Activated CD8-positive, alpha-beta memory T cell treated with anti-CD3 and anti-CD28 coated beads, Interleukin-2, amount 50 U/mL, for 1 hour (primary cell): ENCODE measurements around the gene LRRC17.
"Not testable (repeated sequence)": the region's sequence is repeated elsewhere in the genome, so short reads cannot be mapped to it uniquely, and the experiment has no call there.

ENCODE experiments used
- DNase-seq: peaks from one replicate; pipeline ENCODE4 v3.0.0-alpha.2; 2020; ENCODE audit errors: extremely low read depth

LRRC17 gene

DNA sequence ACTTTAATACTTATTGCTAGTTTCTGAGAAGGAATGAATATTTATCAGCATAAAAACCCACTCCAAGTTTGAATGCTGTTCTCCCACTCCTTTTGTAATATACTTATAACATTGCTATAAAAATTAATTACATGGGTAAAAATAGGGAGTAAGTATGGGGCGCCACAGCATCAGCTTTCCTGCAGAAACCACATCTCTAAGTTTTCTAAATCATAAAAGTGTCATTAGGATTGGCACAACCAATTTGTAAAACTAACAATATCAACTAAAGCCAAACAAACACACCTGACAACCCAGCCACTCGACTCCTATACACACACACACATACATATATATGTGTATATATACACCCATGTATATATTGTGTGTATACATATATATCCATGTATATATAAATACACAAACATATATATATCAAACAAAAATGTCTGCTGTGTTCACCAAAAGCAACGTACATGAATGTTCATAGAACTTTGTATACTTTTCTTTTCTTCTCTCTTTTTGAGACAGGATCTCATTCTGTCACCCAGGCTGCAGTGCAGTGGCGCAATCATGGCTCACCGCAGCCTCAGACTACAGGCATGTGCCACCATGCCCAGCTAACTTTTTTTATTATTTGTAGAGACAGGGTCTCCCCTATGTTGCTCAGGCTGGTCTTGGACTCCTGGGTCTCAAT lies 14.8 kb upstream of the LRRC17 start:
- no peak for DNase-seq

DNA sequence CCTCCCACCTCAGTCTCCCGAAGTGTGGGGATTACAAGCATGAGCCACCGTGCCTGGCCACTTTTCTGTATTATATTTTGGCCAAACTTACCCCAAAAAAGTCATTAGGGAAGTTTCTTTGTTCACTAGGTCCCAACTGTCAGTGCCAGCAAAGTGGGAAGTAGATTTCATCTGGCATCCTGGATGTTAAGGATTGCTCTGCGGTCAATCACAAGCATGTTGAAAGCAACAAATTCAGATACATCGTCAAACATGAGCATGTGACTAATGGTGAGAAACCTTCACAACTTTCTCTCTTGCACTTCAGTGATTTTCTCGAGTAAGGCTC lies 14.3 kb upstream of the LRRC17 start:
- no peak for DNase-seq

DNA sequence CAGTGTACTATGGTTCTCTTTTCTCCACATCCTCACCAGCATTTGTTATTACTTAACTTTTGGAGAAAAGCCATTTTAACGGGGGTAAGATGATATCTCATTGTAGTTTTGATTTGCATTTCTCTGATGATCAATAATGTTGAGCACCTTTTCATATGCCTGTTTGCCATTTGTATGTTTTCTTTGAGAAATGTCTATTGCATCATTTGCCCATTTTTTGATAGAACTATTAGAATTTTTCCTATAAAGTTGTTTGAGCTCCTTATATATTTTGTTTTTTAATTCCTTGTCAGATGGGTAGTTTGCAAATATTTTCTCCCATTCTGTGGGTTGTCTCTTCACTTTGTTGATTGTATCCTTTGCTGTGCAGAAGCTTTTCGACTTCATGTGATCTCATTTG lies 10.7 kb upstream of the LRRC17 start:
- not testable (repeated sequence) for DNase-seq

DNA sequence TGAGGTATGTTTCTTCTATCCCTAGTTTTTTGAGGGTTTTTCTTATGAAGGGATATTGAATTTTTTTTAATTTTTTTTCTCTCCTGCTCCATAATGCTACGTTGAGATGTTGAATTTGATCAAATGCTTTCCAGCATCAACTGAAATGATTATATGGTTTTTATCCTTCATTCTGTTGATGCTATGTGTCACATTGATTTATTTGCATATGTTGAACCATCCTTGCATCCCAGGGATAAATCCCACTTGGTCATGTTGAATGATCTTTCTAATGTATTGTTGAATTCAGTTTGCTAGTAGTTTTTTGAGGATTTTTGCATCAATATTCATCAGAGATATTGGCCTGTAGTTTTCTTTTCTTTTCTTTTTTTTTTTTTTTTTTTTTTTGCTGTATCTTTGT lies 9.2 kb upstream of the LRRC17 start:
- DNase-seq = not testable (repeated sequence)

DNA sequence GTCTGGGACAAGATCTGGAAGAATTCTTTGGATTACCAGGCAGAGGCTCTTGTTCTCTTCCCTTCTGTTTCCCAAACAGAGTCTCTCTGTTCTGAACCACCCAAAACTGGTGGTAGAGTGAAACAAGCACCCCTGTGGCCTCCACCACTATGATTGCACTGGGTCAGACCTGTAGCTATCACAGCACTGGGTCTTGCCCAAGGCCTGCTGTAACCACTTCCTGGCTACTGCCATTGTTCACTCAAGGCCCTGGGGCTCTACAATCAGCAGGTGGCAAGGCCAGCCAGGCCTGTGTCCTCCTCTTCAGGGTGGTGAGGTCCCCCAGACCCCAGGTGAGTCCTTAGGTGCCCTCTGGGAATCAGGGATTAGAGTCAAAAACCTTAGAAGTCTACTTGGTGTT lies 4.1 kb upstream of the LRRC17 start:
- no peak for DNase-seq

DNA sequence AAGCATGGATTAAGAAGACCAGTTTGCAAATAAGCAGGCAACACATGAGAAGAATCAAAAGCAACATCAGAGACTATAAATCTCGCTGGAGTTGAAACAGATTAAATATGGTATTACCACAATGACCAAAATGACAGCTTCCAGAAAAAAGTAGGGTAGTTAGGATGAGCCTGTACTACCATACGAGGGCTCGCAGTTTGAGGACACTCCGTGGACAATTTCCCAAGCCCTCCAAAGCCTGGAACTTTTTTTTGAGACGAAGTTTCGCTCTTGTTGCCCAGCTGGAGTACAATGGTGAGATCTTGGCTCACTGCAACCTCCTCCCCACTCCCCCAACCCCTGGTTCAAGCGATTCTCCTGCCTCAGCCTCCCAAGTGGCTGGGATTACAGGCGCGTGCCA lies 1.0 kb downstream of the LRRC17 start:
- no peak for DNase-seq

DNA sequence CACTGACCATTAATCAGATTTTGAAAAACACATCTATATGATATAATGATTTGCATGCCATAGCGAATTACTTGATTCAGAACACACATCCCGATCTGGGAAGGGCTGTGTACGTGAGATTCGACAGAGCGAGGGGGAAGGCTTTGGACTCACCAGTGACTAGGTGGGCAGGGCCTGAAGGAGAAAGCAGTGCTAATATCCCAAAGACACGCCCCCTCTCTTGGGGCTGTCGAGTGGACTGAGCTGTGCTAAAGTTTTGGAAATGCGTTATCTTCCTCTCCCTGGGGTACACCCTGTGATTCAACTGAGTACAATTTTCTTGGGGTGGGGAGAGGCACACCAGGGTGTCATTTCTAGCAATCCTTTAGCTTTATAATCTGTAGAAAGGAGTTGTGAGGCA lies 1.8 kb downstream of the LRRC17 start:
- no peak for DNase-seq

DNA sequence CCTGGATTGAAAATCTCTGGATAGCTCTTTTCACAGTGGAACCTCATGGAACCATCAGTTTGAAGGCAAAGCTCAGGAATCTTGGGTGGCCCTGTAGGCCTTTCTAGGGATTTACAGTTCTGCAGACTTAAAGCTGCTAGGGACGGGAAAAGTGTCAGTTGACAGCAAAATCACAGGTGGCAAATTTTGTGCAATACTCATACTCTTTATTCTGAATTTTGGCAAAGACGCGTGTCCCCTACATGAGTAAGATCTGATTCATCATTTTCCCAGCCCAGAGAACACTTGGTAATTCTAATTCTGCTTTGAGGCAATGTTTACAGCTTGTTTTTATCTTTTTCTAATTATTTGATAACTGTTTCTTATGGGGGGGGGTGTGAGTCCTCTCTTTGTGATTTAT lies 3.6 kb downstream of the LRRC17 start:
- no peak for DNase-seq

DNA sequence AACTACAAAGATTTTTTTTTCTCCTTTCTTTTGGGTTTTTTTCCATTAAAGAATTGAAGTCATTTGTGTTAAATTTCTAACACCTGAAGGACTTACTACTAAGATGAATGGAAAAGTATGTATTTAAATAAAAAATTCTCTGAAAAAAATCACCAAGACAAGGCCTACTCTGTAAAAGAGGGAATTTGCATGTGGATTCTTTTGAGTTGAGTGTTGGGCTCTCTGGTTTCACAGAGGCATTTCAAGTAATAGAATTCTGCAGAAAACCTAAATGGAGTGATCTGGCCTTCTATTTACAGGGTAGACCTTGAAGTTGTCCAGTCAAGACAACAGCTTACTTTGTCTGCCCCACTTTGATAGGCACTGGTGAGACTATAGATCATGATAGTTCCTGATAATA lies 4.1 kb downstream of the LRRC17 start:
- no peak for DNase-seq

DNA sequence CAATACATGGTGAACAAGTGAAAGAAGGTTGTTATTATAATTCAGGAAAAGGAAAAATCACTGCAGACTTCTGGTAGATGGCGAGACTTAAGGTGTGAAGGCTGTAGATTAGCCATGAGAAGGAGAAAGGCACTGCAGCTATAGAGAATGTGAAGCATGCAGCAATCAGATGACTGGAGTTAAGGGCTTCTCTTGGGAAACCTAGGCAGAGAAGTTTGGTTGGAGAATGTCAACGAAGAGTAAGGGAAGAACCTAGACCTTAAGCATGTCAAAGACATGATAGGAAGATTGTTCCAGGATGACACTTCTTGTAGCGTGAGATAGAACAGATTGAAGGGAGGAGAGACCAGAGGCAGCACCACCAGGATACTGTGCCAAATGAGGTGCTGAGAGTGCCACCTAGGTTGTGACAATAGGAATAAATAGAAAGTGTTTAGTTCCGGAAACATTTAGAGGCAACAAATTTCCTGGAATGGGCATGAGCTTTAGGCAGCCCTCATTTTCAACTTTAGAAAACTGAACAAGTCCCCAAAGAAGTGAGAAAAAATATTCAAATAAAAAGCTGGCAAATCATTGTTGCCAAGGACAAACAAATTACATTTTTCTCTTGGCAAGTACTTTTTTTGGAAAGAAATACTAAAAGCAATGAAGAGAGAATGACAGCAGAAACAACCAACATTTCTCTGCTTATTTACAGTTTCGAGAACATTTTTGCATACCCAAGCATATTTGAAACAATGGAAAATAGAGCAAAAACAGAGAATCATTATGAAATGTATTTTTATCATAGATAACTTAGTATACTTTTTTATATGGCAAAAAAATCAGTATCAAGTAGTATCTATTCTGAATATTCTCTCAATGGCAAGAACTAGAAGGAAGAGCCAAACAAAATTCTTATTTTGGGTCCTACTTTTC lies 4.9 kb downstream of the LRRC17 start:
- no peak for DNase-seq

DNA sequence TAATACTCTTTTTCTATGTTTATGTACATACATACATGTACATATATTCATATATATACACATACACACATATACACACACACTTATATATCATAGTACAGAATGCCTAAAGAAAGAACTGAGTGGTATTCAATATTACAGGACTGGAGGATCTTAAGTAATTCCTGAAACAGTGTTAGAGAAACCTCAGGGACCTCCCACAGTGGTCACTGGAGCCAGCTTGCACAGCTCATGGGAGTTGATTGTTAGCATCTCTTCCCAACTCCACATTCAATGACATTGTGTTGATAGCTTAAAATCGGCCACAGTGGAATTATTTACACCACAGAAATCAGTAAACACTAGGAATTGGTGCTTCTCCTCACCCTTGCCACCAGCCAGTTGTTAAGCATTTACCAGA lies 6.0 kb downstream of the LRRC17 start:
- DNase-seq = no peak

DNA sequence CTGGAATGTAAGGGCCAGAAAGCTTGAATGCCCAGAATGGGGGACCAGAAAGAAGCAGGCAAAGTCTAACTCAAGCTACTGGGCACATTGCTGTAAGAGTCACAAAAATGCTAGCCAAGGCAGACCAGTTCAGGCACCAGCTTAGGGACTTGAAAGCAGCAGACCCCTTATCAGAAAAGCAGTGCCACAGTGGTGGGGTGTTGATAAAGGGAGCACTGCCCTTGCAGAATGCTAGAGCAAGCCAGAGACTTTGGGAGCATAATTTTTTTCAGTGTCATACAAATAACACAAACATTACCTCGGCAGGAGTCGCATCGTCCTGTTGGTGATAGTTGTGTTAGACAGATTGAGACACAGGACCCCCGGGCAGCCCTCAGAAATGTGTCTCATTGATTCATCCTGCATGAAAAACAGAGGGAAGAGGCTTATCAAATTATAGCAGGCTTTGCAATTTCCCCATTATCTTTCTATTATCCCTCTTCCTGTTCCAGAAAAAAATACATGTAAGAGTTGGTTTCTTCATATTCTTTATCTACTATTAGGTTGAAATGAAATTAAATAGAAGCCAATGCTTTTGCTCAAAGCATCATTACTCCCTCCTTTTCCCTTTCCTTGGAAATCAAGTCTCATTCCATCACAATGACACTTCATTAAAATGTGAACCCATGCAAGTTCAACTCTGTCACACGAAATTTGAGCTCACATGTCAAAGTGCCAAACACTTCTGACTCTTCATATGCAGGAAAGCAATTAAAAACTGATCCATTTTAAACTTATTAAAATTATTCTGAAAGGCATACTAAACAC lies 13.4 kb downstream of the LRRC17 start:
- DNase-seq = no peak

DNA sequence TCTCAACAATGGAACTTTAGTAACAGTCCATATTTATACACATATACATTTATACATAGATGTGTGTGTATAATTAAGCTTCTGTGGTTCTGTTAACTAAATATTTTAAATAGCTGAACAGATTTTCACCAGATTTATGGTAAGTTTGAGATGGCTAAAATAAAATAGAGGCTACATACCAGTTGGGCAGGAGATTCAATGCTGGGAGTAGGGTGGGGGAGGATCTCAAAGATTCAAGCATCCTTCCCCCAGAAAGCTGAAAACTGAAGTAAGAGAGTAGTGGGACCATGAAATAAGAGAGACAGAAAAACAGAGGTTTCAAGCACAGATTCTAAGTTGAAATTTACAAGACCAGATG lies 14.0 kb downstream of the LRRC17 start:
- DNase-seq = no peak

DNA sequence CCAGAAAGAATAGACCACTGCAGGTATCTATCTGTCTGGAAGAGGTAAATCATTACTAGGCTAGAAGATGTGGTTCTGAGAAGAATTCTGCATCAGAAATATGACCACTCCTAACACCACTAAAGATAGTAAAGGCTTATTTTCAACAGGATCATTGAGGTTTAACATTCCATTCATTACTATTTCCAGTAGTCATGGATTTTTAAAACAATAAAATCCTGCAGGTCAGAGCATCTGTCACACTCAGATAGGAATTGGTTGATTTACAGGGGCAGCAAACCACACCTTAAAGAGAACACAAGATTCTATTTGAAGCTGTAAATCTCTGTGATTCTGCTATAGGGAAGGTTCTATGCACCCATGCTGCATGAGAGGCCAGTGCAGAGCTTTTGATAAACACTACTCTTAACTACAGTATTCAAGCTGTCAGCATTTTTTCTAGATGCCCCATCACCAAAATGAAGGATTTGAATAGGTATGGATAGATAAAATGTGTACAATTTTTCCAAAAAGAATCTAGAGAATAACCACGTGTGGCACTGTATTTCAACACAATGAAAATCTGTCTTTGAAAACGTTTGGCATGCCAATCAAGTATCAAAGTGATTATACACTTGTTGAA lies 14.6 kb downstream of the LRRC17 start:
- no peak for DNase-seq

DNA sequence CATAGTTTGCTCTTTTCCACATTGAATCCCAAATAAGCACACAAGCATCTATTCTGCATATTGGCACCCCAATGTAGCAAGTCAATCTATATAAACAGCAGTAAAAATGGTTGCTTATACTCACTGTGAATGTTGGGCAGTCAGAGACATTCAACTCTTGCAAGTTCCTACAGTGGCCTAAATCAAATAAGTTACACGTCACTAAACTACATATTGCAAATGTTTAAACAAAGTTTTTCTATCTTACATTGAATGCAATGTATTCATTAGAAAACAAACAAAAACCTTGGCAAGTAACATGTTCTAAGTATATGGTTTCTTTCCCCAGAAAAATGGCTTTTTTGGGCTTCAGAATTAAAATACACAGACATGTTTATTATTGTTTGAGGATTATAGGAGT lies 19.0 kb downstream of the LRRC17 start:
- no peak for DNase-seq

DNA sequence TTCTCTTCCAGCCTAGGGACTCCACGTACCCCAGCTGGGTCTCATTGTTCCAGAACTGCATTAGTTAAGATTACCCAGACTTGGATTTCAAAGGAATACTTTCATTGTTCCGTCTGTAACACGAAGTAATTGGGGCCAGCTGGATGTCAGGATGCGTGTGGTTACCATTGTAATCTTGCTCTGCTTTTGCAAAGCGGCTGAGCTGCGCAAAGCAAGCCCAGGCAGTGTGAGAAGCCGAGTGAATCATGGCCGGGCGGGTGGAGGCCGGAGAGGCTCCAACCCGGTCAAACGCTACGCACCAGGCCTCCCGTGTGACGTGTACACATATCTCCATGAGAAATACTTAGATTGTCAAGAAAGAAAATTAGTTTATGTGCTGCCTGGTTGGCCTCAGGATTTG lies 21.0 kb downstream of the LRRC17 start:
- no peak for DNase-seq

DNA sequence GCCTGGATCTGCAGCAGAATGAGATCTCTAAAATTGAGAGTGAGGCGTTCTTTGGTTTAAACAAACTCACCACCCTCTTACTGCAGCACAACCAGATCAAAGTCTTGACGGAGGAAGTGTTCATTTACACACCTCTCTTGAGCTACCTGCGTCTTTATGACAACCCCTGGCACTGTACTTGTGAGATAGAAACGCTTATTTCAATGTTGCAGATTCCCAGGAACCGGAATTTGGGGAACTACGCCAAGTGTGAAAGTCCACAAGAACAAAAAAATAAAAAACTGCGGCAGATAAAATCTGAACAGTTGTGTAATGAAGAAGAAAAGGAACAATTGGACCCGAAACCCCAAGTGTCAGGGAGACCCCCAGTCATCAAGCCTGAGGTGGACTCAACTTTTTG lies 21.4 kb downstream of the LRRC17 start:
- no peak for DNase-seq

DNA sequence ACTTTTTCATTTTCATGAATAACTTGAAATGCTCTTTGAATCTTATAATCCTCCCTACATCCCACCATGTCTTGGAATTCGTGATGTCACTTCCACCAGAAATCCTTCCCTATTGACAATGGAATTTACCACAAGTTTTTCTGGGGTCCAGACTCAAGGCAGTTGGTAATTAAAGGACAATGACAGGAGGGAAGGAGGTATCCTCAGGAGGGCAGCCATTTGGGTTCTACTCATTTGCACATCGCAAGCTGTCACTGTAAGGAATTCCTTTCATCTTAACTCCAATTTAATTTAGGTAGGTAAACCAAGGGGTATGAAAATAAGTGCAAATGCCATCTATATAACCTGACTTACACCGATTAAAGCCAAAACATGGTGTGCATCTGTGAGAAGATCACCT lies 21.9 kb downstream of the LRRC17 start:
- DNase-seq = no peak

DNA sequence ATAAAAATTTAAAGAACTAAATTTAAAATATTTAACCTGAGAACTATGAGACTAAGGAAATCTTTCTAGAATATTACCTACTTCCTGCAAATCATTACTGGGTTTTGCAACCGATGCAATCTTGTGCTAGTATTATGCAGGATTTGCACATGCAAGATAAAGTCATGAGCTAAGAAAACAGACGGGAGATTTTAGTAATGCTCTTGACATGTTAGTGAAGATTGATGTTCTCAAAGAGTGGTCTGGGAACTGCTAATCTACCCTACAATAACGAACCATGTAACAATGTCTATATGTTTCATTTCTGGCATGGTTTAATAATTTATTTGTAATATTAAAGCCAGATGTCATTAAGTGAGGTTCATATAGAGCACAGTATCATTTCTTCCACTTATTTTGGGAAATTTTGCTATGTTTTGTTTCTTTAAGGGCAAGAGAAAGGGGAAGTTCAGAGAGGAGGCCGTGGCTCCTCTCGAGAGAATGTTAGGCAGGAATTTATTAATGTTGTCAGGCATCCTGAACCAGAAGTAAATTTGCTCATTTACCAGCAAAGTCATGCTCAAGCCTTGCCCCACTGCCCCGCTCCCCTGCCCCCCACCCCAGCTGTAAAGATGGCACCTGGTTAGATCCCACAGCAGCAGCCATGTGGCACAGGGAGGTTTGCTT lies 22.8 kb downstream of the LRRC17 start:
- no peak for DNase-seq

DNA sequence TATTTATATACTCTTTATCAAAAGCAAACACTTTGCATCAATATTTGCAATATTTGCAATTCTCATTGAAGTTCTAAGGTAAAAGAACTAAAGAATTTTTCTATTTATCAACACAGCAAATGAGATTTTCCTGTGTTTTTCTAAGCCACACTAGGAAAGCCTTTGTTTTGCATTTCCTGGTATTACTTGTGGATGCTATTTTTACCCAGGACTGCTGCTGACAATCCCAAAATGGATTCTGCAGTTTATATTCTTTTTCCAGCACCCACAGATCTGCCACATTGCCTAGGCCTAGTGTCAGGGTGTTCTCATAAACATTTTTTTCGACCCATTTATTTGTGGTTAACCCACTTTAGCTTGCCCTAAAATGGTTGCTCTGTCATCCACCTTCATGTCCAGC lies 25.9 kb downstream of the LRRC17 start:
- no peak for DNase-seq

DNA sequence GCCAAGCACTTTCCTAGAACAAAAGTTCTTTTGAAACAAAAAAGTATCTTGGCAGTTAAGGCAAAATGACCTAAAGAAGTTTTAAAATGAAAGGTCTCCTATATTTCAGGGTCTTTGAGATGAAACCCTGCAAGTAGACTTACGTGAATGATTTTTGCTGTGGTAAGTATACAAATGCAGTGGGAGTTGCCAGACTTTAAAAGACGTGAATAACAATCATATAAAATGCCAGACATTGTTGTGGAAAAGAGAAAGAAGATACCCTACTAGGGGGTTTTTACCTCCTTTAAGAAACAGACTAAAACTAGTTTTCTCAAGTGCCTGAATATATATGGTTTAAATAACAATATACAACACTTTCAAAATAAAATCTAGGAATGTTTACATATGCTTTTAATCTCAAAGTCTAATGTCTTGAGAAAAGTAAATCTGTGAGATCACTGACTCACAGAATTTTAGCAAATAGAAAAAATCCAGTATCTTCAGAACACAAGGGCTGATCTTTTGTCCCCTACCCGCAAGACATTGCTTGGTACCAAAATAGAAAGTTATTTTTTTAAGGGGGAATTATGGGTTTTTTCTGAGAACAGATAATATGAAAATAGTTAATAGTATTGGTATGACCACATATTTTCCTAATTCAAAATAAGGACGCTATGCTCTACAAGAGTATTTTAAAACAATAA lies 29.5 kb downstream of the LRRC17 start:
- DNase-seq = no peak
